G401 (cell line): ENCODE measurements around the gene DGKZ. TPM values are rescaled to one million over a fixed set of nuclear protein-coding genes. Genes with fewer than 3 reads are reported as not detected.

ENCODE experiments used
- DNase-seq: peaks from one replicate; pipeline ENCODE4 v3.0.0-alpha.2; 2015; ENCODE audit warnings: low spot score
- in situ Hi-C: cut with HindIII; loops from 2 replicates; pipeline ENCODE4 v1.10.0; 2016; ENCODE audit warnings: low sequenced_read_pairs, mixed read lengths
- total RNA-seq: library from RNA; depleted of rRNA; stranded (reverse); fragments of >200 nt; shearing (Covaris generic); gene quantifications from 2 replicates; pipeline ENCODE4 v1.2.3, GENCODE V29; 2014; rRNA removed

DGKZ gene
- total RNA-seq, 1 experiment from 2014 or later: 68.4 TPM

GRCh38 chr11:46413760-46414465 lies 66.7 kb downstream of the DGKZ start:
- in situ Hi-C loops: no loop called here

GRCh38 chr11:46414466-46414796 lies 67.2 kb downstream of the DGKZ start:
- DNase-seq: no peak
- in situ Hi-C loops: no loop called here

More at GRCh38 chr11:46413760-46414465, 66.7 kb downstream of the DGKZ start:
- DNase-seq: no peak

- in situ Hi-C loops: no loop called here
- no peak for DNase-seq
Observed at GRCh38 chr11:46414879-46415278, 67.6 kb downstream of the DGKZ start.

DNA sequence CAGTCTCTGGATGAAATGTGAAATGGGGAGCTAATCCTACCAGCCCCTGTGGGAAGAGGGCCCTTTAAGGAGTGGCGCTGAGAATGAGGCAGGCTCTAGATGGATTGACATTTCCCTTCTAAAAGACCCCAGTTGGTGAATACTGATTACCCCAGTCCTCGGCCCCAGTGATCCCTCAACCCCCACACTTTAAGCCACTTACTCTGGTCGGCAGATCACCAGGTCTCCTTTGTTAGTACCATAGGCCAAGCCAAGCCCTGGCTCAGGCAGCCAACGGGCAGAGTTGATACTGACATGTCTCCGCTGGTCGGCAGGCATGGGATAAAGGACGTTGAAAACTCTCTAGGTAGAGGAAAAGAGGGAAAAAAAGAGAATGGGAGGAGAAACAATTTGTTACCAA lies 70.4 kb downstream of the DGKZ start:
- in situ Hi-C loops: no loop called here
- DNase-seq: no peak

- DNase-seq: peak; percentile 24
- in situ Hi-C loops: no loop called here
Observed at GRCh38 chr11:46418751-46419150, 71.5 kb downstream of the DGKZ start.

DNA sequence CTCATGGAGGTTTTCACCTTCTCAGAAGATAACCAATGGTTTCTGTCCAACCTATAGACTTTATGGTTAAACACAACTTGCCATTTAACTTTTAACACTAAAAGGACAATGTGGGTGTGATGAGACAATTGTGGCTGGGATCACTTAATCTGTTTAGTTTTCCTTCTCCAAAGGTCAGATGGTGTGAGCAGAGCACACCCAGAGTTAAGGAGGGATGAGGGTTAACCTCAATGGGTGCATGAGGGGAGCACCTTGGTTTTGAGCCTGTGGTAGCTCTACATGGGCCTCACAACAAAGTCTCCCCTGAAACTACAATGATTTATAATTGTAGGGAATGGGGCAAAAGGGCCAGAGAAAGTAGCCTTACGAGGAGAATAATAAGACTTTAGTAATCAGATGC lies 73.2 kb downstream of the DGKZ start:
- in situ Hi-C loops: no loop called here
- DNase-seq: no peak

GRCh38 chr11:46421257-46421880 lies 74.1 kb downstream of the DGKZ start:
- in situ Hi-C loops: no loop called here
- DNase-seq: peak; percentile 49

GRCh38 chr11:46422588-46422987 lies 75.3 kb downstream of the DGKZ start:
- no peak for DNase-seq
- in situ Hi-C loops: no loop called here

DNA sequence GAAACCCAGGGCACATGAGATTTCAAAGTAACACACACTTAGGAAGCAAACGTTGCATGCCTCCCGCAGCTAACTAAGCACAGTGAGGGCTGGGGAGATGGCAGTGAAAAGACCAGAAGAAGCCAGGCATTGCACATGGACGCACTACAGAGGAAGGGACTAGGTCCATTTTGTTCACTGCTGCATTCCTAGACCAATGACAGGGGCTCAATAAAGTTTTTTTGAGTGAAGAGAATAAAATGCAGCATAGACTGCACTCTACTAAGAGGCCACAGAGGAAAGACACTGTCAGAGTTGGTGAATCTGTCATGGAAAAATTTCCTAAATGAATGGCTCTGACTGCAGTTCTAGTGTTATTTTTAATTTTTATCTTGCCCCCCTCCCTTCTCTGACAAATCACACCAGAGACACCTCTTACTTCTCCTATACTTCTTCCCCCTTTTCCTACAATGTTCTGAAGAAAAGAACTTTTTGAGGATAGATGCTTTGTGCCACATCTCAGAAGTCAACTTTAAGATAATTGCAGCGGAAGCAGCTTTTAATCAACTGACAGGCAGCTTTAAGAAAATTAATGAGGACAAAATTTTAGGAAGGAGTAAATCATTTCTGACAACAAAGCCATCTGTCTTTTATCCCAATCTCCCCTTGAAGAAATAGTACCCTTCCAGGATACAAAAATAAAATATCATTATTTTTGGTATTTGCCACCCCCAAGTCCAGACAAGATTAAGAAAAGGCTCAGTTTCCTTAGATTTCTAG lies 79.1 kb downstream of the DGKZ start:
- in situ Hi-C loops: no loop called here
- no peak for DNase-seq

GRCh38 chr11:46427364-46427763 lies 80.1 kb downstream of the DGKZ start:
- in situ Hi-C loops: no loop called here
- no peak for DNase-seq

- no peak for DNase-seq
- in situ Hi-C loops: no loop called here
Observed at GRCh38 chr11:46429717-46430116, 82.5 kb downstream of the DGKZ start.

Other genes starting within 250 kb of the DGKZ start
- 2.5 and 6.7 TPM in 2 replicates for gene PHF21A, start 226.0 kb upstream of the DGKZ start, total RNA-seq
- 2.4 and 7.2 TPM in 2 replicates for gene CREB3L1, start 69.8 kb upstream of the DGKZ start, total RNA-seq
- gene MDK, start 34.2 kb downstream of the DGKZ start, total RNA-seq: 612 and 634 TPM in 2 replicates
- gene CHRM4, start 44.3 kb downstream of the DGKZ start, total RNA-seq: 0.55 and 5.2 TPM in 2 replicates
- gene AMBRA1, start 246.6 kb downstream of the DGKZ start, total RNA-seq: 36.3 and 44.6 TPM in 2 replicates